Stimulated activated CD4-positive, alpha-beta T cell treated with anti-CD3 and anti-CD28 coated beads, Interleukin-12 subunit alpha, Interleukin-12 subunit beta, amount 100 ng/mL, for 24 hours (primary cell): ENCODE measurements around the gene OS9.

ENCODE experiments used
- DNase-seq, 2 experiments: peaks; one replicate each; pipeline ENCODE4 v3.0.0-alpha.2; 2020; ENCODE audit warnings: low read depth in 2 of 2

Gene OS9

DNA sequence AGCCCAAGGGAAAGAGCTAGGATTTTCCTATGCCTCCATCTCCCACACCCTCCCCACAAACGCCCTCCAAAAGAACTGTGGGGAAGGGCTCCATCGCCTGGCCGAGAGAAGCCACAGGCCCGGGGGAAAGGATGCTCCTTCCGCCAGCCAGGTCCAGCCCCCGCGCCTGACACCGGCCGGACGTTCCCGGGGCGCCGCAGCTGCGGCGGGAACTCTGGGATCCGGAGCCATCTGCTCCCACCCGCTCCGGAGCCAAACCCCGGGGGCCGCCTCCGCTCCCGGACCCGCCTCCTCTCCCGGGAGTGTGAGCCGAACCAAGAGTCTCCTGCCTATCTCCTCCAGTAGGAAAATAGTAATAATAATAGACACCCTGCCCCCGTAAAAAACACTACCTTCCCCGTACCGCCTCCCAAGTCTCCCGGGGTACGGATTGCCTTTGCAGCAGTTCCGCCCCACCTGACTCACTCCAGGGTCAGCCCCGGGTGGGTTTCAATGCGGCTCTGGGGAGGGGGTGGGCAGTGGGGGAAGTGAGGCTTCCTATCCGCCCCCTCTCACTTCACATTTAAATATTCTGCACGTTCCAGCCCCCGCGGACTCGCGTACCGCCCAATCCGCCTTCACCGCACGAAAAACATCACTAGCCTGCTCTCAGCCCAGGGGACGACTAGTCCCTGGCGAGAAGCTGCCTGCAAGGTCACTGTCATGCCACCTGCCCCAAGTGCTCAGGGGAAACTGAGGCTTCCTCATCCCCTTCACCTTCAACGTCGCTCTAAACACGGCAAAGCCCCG lies 42.2 kb downstream of the OS9 start:
- DNase-seq = no peak

- DNase-seq = no peak
Observed at GRCh38 chr12:57736741-57737466, 43.0 kb downstream of the OS9 start.

- no peak for DNase-seq
Observed at GRCh38 chr12:57737467-57738460, 43.8 kb downstream of the OS9 start.

DNA sequence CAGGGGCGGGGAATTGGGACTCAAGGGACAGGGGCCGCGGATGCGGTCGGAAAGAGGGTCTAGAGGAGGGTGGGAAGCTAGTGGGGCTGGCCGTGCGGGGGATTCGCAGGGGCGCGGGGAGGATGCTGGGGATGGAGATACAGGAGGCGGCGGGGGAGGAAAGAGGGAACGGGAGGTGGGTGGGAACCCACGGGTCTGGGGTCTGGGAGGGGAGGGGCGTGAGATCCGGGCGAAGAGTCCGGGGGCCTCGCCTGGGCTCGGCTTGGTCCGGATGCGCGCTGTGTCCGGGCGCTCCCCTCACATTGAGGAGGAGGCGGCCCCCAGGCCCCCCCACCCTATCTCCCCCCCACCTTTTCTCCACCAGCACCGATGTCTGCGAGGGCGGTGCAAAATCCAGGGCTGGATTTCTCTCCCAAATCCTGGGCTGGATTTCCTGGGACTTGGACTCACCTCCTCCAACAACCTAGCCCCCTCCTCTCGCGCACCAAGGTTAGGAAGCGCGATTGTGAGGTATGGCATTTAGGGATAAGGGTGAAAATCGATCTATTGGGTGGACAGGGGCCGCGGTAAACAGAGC lies 44.8 kb downstream of the OS9 start, which contains the start of gene AGAP2:
Gene AGAP2 (minus strand): TSS at position 82 of the 577 bp plus-strand sequence. CDS start 496 bp downstream, outside the sequence.
- DNase-seq = no peak

DNA sequence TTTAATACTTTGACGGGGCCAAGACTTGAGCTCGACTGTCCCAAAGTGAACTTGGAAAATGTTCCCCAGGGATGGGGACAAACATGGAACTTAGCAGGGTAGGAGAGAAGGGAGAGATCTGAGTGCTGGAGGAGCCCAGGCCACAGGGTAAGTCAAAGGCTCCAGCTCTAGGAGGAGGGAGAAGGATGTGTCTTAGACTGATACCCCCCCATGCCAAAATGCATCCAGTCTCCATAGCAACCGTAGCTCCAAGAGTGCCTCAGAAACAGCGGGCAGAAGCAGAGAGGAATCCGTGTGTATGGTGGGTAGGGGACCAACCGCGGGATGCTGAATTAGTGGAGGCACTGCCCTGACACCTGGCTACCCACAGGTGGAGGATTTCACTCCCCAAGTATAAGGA lies 45.5 kb downstream of the OS9 start:
- DNase-seq = no peak

DNA sequence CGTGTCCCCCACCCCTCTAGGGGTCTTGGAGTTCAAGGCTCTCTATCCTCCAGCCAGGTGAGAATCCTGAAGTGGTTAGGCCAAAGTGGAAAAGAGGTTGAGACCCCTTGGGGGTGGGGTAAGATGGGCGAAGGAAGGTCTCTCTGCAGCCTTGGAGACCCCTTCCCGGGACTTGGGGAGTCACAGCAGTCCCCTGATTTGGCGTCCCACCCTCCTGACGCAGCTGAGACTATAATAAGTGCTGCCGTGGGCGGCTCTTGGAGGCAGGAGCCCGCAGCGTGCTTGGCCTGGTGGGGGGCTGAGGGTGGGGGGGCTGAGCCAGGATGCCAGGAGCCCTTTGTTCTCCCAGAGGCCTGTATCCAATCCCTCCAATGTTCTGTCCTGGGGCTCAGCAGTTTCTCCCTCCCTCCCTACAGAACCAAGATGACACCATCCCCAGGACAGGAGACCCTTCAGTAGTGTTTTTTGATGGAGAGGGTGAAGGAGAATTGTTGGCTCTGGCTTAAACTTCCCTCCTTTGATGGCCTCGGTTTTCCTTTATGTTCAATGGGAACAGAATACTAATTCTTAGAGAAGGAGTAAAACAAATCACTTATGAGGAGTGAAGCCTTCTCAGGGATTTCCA lies 46.1 kb downstream of the OS9 start:
- no peak for DNase-seq

GRCh38 chr12:57740656-57741412 lies 46.9 kb downstream of the OS9 start:
- DNase-seq = peak; percentile 50 to 69

GRCh38 chr12:57741413-57741789 lies 47.5 kb downstream of the OS9 start:
- no peak for DNase-seq

DNA sequence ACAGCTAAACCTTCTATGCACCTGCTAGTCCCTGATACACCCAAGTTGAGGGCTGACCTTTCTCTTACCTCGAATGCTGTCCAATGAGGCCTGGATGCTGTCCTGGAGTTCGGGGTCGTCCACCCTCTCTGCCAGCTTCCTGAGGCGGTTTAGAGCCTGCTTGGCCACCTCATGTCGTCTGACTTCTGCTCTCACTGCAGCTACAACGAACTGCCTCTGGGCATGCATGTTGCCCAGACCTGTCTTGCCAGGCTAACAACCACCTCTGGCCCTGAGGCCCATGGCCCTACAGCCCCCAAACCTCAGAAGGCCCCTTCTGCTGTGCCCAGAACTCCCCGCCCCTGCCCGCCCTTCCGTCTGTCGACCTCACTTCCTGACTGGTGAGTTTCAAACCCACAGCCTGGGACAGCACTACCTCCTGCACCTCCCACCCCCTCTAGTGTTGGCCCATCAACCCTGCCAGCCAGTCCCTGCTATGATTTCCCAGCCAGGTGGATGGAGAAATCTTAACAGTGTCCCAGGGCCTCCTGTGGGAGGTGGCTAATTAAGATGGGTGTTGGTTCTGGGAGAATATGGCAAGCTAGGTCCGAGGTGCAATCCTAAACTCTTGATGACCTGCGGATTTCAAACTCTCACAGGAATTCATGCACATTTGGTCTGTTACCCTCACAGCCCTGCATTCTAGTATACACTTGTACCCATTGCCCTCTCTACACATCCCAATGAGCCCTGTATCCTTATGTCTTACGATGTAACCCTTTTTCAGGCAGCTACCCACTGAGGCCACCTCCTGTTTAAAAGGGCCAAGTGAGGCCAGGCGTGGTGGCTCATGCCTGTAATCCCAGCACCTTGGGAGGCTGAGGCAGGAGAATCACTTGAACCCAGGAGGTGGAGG lies 48.2 kb downstream of the OS9 start:
- peak; percentile 51 to 76 for DNase-seq

DNA sequence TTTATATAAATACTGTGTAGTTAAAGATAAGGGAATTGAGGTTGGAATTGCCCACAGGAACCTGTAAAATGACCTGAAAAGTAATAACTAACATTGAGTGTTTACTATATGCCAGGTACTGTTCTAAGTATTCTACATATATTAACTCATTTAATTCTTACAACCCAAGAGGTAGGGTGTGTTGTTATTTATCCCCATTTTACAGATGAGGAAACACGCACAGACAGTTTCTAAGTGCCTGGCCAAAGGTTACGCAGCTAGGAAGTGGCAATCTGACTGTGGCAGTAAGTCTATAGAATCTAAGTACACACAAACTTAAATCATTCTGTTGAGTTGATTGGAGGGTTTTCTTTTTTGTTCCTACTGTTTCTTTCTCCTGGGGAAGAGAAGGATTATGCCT lies 49.8 kb downstream of the OS9 start:
- no peak for DNase-seq

DNA sequence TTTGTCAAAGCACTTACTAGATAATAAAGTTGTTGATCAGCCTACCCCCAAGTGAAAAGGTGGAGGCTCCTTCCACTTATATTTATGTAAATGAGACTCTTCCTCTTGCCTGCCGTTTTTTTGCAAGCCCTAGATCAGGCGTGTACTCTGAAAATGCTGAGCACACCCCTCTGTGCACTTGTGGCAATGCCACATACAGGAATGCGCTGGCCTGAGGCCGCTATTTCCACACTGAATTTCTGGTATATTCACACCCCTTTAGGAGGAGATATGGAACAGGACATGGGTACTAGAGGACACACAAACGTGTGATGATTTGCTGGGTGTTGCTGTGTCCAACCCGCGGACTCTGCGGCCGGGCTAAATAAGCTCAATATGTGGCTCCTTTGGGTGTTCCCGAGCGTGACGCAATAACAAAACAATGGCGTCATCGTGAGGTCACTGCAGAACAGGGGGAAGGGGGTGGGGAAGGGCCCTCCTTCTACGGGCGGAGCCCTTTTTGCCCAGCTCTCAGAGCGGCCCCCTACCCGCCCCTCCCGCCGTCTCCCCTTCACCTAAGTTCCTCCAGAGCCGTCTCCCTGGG lies 50.4 kb downstream of the OS9 start:
- peak; percentile 45 to 61 for DNase-seq

GRCh38 chr12:57744777-57745484 lies 51.0 kb downstream of the OS9 start, which contains the start of gene TSPAN31:
TSPAN31 (plus strand) TSS chr12:57745039; CDS start chr12:57745155, 116 bp downstream.
- peak; percentile 91 to 94 for DNase-seq

DNA sequence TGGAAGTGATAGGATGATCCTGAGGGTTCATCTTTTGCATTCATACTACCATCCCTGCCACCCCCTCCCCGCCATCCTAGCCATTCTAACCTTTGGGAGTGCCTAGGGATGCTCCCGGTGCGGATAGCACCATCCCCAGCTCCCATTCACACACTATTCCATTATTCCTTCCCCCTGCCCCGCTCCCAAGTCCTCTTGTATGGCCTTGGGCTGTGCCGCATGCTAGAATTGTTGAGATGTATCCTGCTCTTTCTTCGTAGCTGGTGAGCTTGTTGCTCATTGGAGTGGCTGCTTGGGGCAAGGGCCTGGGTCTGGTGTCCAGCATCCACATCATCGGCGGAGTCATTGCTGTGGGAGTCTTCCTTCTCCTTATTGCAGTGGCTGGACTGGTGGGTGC lies 51.6 kb downstream of the OS9 start:
- DNase-seq = no peak

DNA sequence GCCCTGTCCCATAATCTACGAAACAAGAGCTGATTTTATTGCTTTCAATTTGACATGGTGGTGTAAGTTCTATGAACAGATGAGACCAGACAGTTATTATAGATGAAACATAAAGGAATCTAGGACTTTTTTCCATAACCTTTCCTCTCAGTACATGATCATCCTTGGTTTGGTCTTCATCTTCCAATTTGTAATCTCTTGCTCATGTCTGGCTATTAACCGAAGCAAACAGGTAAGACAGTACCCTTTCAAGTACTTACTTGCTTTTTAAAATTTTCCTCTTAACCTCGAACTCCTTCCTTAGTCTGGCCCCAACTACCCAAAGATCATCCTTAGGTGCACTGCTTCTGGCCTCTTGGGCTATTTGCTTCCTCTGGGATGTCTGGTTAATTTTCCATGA lies 52.1 kb downstream of the OS9 start:
- no peak for DNase-seq

DNA sequence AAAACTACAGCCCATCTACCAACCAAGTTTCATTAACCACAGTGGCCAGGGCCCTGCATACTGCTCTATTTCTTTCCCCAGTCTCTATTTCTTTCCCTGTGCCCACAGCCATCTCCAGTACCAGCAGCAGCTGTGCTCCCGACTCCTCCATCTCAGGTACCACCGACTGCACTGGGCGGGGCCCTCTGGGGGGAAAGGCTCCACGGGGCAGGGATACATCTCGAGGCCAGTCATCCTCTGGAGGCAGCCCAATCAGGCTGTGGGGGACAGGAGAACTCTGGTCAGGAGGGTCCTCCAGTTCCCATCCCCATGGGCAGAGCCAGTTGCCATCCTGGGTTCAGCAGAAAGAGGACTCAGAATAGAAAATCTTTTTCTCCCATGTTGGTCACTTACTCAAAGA lies 55.1 kb downstream of the OS9 start:
- DNase-seq = no peak

DNA sequence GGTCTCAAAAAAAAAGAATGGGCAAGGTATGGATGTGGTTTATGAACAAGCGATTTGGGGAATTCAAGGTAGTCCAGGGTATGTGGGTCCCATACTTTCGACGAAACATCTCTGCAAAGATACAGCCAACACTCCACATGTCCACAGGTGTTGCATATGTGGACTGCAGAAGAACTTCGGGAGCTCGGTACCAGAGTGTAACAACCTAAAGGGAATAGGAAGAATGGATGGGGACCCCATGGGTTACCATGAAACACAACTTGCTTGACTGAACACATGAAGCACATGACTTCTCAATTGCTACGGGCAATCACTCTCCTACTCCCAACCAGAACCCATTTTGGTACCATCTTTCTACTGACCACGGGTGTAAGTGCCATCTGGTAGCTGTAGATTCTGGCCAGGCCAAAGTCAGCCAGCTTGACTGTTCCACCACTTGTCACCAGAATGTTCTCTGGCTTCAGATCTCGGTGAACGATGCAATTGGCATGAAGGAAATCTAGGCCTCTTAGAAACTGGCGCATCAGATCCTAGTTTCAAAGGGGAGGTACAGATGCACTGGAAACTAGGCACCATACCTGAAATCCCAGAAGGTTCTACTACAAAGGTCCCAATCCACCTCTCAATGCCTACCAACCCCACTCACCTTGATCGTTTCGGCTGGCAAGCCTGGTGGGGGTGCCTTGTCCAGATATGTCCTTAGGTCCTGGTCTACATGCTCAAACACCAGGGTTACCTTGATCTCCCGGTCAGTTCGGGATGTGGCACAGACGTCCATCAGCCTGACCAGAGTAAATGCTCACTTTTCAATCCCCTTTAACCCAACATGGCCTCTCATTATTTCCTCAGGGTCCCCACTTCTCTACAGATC lies 56.9 kb downstream of the OS9 start:
- no peak for DNase-seq

- no peak for DNase-seq
Observed at GRCh38 chr12:57751432-57751787, 57.5 kb downstream of the OS9 start.
